Left hindlimb (tissue), 1 donor: ENCODE measurements around the gene EMP3.
"Not testable (repeated sequence)": the region's sequence is repeated elsewhere in the genome, so short reads cannot be mapped to it uniquely, and the experiment has no call there.

Source experiments
- DNase-seq: peaks from one replicate; pipeline ENCODE4 v3.0.0-alpha.2; 2018

Gene EMP3, protein sequence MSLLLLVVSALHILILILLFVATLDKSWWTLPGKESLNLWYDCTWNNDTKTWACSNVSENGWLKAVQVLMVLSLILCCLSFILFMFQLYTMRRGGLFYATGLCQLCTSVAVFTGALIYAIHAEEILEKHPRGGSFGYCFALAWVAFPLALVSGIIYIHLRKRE

GRCh38 chr19:48325265-48325910 is at the start of gene EMP3:
EMP3 (plus strand) TSS chr19:48325552; CDS start chr19:48326845, 1,293 bp downstream.
- DNase-seq, result peak; percentile 96

DNA sequence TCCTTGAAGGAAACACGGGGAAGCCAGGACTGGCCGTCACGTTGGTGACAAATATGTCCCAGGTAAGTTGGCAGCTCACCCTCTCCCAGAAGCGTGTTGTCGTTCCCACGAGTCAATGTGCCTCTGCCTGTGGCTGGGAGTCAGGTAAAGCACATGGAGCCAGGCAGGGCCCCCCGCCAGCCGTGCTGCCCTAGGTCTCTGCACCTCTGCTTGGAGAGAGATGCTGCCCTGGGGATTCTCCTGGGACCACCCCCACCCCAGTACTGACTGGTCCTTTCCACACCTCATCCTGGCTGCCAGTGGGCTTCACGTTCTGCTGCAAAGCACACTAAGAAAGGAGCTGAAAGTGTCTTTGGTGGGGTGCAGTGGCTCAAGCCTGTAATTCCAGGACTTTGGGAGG is 45.6 kb upstream of the EMP3 start:
- DNase-seq, result no peak

DNA sequence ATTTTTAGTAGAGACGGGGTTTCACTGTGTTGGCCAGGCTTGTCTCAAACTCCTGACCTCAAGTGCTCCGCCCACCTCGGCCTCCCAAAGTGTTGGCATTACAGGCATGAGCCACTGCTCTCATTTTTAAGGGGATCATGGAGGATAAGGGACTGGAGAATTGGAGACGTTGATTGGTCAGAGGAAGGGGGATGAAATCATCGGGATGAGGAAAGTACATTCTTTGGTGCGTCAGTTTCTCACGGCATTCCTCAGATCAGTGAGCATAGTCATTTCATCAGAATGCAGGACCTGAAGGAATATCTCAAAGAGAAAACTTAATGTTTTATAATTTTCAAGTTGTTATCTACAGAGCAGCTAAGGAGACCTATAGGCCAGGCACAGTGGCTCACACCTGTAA is 41.4 kb upstream of the EMP3 start:
- no peak for DNase-seq

DNA sequence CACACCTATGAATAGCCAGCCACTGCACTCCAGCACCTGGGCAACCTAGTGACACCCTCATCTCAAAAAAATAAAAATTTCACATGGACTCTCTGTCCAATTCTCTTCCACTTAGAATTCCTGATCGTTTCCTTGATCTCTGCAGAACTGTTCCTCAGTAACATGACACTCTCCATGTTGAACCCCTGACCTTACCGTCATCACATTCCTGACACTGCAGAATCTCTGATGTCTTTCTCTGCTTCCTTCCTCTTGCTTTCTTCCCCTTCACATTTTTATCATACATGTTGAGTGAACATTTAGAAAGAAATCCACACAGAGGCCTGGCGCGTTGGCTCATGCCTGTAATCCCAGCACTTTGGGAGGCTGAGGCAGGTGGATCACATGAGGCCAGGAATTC is 40.5 kb upstream of the EMP3 start:
- DNase-seq, result no peak

- no peak for DNase-seq
Measured at GRCh38 chr19:48287748-48288147, 37.6 kb upstream of the EMP3 start.

GRCh38 chr19:48290401-48290770 is 35.0 kb upstream of the EMP3 start:
- peak; percentile 50 for DNase-seq

GRCh38 chr19:48290771-48291488 is 34.4 kb upstream of the EMP3 start:
- peak; percentile 90 for DNase-seq

DNA sequence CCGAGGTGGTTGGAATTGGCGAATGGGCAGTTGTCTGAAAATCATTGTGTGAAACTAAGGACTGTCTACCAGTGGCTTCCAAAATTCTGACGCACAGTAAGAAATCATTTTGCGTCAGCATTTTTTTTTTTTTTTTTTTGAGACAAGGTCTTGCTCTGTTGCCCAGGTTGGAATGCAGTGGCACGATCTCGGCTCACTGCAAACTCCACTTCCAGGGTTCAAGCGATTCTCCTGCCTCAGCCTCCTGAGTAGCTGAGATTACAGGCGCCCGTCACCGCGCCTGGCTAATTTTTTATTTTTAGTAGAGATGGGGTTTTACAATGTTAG is 33.9 kb upstream of the EMP3 start:
- not testable (repeated sequence) for DNase-seq

- no peak for DNase-seq
Measured at GRCh38 chr19:48292798-48293197, 32.6 kb upstream of the EMP3 start.

DNA sequence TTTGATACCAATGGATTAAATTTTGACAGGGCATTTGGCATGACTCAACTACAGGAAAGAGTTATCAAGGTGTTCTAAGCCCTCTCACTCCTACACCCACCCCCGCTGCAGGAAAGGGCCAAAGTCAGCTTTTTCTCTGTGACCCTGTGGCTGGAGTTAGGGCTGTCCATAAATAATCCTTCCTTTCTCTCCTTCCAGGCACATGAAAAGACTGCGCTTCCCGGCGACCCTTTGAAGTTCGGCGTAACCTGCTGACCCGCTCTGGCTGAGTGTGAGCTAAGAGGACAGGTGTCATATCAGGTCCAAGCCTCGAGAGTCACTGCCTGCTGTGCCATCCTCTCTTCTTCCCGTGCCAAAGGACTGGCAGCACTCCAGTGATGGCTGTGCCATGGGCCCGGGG is 29.9 kb upstream of the EMP3 start:
- no peak for DNase-seq

DNA sequence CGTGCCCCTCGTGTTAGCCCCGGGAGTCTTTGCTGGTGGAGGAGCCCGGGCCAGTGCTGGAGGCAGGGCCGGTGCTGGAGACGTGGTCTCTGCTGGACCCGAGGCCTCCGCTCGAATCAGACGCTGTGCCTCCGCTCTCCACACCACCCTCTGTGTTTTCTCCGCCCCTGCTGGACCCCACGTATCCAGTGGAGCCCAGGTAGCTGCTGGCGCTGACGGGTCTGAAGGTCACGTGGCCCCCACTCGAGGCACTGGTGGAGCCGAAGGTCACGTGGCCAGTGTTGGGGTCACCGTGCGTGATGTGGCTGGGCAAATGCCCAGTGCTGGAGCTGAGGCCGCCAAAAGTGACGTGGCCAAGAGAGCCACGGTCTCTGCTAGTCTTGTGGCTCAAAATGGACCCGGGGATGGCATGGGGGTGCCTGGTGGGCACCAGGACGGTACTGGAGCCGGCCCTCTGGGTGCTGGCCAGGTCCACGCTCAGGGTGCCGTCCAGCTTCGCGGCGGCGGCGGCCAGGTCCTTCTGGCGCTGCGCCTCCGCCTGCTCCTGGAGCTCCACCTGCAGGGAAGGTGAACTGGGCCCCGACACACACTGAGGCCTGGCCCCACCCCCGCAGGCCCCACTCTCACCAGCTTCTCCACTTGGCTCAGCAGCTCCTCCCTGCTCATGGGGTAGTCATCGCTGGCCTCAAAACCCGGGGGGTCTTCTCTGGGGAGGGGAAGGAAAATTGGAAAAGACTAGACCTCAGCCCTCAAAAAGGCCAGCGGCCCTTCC is 28.2 kb upstream of the EMP3 start:
- no peak for DNase-seq

GRCh38 chr19:48297975-48298374 is 27.4 kb upstream of the EMP3 start:
- no peak for DNase-seq

DNA sequence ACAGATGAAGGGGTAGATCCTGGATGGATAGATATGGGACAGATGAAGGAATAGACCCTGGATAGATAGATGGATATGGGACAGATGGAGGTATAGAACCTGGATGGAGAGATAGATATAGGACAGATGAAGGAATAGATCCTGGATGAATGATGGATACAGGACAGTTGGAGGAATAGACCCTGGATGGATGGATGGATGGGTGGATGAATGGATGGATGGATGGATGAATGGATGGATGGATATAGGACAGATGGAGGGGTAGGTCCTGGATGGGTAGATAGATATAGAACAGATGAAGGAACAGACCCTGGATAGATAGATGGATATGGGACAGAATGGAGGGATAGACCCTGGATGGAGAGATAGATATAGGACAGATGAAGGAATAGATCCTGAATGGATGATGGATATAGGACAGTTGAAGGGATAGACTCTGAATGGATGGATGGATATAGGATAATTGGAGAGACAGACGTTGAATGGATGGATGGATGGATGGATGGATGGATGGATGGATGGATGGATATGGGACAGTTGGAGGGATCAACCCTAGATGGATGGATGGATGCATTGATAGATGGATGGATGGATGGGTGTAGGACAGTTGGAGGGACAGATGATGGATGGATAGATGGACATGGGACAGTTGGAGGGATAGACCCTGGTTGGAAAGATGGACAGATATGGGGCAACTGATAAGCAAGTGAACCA is 23.3 kb upstream of the EMP3 start:
- no peak for DNase-seq

- DNase-seq, result no peak
Measured at GRCh38 chr19:48302600-48302959, 22.8 kb upstream of the EMP3 start.

DNA sequence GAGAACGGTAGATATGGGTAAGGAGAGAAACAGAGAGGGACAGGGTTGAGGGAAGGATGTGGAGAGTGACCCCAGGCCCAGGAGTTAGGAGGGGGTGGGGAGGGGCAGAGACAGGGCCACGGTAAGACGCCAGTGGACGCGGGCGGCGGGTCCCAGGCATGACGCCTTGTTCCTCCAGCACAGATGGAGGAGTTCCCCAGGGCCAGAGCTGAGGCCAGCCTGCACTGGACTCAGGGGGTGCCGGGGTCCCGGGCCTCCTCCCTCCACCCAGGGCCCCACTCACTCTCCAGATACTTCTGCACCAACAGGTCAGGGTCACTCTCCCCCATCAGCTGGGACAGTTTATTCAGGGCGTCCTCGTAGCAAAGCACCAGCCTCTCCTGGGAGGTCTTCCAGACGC is 22.0 kb upstream of the EMP3 start:
- DNase-seq, result no peak

- no peak for DNase-seq
Measured at GRCh38 chr19:48303866-48304265, 21.5 kb upstream of the EMP3 start.

GRCh38 chr19:48308631-48309586 is 16.4 kb upstream of the EMP3 start:
- DNase-seq, result peak; percentile 80

GRCh38 chr19:48309731-48310130 is 15.6 kb upstream of the EMP3 start:
- not testable (repeated sequence) for DNase-seq

- DNase-seq, result no peak
Measured at GRCh38 chr19:48310227-48310626, 15.1 kb upstream of the EMP3 start.

DNA sequence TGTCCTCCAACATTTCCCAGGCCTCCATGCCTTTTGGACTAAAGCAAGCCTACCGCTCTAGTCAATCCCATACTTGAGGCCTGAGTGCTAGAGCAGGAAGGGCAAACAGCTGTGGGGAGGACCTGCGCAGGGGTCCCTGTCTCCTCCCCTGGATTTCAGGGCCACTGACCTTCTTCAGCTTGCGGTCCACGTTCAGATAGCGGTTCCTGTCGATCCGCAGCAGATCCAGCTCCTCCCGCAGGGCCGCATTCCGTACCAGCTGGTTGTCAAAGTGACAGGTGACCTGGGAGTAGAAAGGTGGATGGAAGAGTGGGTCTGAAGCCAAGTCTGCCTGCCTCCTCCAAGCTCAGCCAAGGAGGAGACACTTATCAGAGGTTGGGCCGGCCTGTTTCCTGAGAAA is 14.0 kb upstream of the EMP3 start:
- no peak for DNase-seq

DNA sequence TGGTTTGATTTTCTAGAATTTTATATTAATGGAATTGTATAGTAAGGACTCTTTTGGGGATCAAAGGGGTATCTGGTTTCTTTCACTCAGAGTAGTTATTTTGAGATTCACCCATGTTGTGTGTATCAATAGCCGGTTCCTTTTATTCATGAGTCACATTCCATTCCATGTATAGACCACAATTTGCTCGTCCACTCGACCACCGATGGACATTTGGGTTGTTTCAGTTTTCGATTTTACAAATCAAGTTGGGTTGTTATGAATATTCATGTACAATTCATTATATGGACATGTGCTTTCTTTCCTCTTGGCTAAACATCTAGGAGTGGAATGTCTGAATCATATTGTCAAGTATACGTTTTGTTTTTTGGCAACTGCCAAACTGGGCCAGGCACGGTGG is 9.6 kb upstream of the EMP3 start:
- DNase-seq, result no peak

DNA sequence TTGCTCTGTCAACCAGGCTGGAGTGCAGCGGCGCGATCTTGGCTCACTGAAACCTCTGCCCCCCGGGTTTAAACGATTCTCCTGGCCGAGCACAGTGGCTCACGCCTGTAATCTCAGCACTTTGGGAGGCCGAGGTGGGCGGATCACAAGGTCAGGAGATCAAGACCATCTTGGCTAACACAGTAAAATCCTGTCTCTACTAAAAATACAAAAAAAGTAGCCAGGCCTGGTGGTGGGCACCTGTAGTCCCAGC is 7.7 kb upstream of the EMP3 start:
- DNase-seq, result not testable (repeated sequence)
